HepG2 (cell line): Measurements from ENCODE around the gene SP3. TPM values are rescaled to one million over a fixed set of nuclear protein-coding genes. Genes with fewer than 3 reads are reported as not detected.

Source experiments
- ATAD3A ChIP-seq: sonication (generic); formaldehyde crosslinking; IDR thresholded peaks from 2 replicates; pipeline ENCODE4 v1.4.0; 2020; ENCODE audit warnings: missing genetic modification reagents
- BCL6 ChIP-seq: IDR thresholded peaks from 2 replicates; pipeline ENCODE4 v1.6.1; 2016; ENCODE audit warnings: missing genetic modification reagents, missing compliant biosample characterization
- EP300 ChIP-seq, 3 experiments: sonication (generic) in 1 of 3; formaldehyde crosslinking in 1 of 3; IDR thresholded peaks; 2 replicates each; pipeline versions ENCODE4 v1.5.1 to v1.6.1; 2011 to 2020; ENCODE audit warnings: low read depth in 2 of 3, low read length in 2 of 3, borderline replicate concordance in 1 of 3, improper control_type of control experiment in 1 of 3, mild to moderate bottlenecking in 1 of 3, missing genetic modification reagents in 1 of 3, moderate library complexity in 1 of 3
- RARA ChIP-seq: IDR thresholded peaks from 2 replicates; pipeline ENCODE4 v1.6.1; 2016; ENCODE audit warnings: missing genetic modification reagents, missing compliant biosample characterization
- SAP130 ChIP-seq: IDR thresholded peaks from 2 replicates; pipeline ENCODE4 v1.6.1; 2016; ENCODE audit warnings: low read depth
- polyA plus RNA-seq, 8 experiments: library from polyadenylated mRNA; depleted of rRNA in 3 of 8; stranded (reverse) in 7 of 8; unstranded in 1 of 8; fragments of >200 nt; fragmentation: Illumina TruSeq in 4 of 8; extraction: Trizol in 4 of 8; gene quantifications; 2 replicates each; pipeline versions ENCODE4 v1.2.1 to v1.2.3, GENCODE V29; 2011 to 2016; ENCODE audit warnings: low read depth in 4 of 8, missing spikeins in 1 of 8, mixed read lengths in 1 of 8; ENCODE audit not compliant: insufficient read depth in 1 of 8
- total RNA-seq, 5 experiments: library from RNA; depleted of rRNA; stranded (reverse); fragments of >200 nt; fragmentation: Illumina TruSeq; extraction: Trizol; gene quantifications; 2 replicates each; pipeline ENCODE4 v1.2.3, GENCODE V29; 2016; ENCODE audit warnings: low read depth in 1 of 5
- TF ChIP-seq, protein P1 (sequence below): IDR thresholded peaks from 2 replicates; pipeline ENCODE4 v1.6.1; 2012; ENCODE audit warnings: low read depth, low read length, improper control_type of control experiment
- TF ChIP-seq, protein P2 (sequence below): IDR thresholded peaks from 2 replicates; pipeline ENCODE4 v1.6.1; 2016; ENCODE audit warnings: low read depth
- TF ChIP-seq, protein P3 (sequence below): sonication (generic); formaldehyde crosslinking; IDR thresholded peaks from 2 replicates; pipeline ENCODE4 v1.4.0; 2020; ENCODE audit warnings: missing genetic modification reagents

SP3 gene
- total and polyA plus RNA-seq, 2 of the 13 experiments (the other 11 are each of a cell fraction or from before 2014, with no cell fraction given), result 57.3 to 132 TPM

DNA sequence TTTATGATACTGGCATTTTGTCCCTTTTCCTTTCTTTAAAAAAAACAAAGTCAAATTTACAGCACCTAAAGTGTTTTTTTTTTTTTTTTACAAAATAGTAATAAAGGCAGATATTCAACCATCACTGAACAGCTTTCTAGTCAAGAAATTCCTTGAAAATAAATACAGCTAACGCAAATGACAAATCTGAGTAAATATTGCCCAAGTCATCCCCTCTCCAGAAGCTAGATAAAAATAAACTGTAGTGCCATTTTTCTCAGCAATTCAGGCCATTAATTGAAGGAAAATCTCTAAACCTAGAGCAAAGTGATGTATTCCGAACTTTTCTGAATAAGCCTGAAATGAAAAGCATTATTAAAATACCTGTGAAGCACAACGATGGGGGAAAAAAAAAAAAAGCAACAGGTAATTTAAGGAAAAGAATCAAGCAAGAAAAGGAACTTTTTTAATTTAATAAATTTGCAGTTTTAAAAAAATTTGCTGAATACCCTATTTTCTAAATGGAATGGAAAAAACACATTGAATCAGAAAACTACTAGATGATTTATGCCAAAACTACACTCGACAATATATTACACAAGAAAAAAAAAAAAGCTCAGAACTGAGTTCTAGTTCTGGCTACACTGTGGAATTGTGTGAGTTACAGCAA lies 6.9 kb downstream of the SP3 start (continued):
- peak; percentile 96 for TF ChIP-seq BCL6 (CRISPR knock-in tag)
- TF ChIP-seq EP300 (IDR thresholded peaks at IDR 0.05; ENCODE audit: low read depth in 2 of 2, low read length in 2 of 2), result peak in 1 of 2 experiments; percentile 59; a peak in 2 of 4 replicates
- no peak for TF ChIP-seq EP300 (CRISPR knock-in tag; IDR thresholded peaks at IDR 0.05; ENCODE audit: borderline replicate concordance)
- TF ChIP-seq, protein P1, sequence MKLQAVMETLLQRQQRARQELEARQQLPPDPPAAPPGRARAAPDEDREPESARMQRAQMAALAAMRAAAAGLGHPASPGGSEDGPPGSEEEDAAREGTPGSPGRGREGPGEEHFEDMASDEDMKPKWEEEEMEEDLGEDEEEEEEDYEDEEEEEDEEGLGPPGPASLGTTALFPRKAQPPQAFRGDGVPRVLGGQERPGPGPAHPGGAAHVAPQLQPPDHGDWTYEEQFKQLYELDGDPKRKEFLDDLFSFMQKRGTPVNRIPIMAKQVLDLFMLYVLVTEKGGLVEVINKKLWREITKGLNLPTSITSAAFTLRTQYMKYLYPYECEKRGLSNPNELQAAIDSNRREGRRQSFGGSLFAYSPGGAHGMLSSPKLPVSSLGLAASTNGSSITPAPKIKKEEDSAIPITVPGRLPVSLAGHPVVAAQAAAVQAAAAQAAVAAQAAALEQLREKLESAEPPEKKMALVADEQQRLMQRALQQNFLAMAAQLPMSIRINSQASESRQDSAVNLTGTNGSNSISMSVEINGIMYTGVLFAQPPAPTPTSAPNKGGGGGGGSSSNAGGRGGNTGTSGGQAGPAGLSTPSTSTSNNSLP, result peak; percentile 77
- 0 out of 2 replicates have a peak, but pooled peaks have one; percentile 7 for TF ChIP-seq RARA (CRISPR knock-in tag)
- TF ChIP-seq SAP130 (CRISPR knock-in tag), result 0 out of 2 replicates have a peak, but pooled peaks have one; percentile 28
- TF ChIP-seq, protein P2, sequence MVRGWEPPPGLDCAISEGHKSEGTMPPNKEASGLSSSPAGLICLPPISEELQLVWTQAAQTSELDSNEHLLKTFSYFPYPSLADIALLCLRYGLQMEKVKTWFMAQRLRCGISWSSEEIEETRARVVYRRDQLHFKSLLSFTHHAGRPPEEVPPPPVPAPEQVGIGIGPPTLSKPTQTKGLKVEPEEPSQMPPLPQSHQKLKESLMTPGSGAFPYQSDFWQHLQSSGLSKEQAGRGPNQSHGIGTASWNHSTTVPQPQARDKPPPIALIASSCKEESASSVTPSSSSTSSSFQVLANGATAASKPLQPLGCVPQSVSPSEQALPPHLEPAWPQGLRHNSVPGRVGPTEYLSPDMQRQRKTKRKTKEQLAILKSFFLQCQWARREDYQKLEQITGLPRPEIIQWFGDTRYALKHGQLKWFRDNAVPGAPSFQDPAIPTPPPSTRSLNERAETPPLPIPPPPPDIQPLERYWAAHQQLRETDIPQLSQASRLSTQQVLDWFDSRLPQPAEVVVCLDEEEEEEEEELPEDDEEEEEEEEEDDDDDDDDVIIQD, result no peak
- TF ChIP-seq, protein P3, sequence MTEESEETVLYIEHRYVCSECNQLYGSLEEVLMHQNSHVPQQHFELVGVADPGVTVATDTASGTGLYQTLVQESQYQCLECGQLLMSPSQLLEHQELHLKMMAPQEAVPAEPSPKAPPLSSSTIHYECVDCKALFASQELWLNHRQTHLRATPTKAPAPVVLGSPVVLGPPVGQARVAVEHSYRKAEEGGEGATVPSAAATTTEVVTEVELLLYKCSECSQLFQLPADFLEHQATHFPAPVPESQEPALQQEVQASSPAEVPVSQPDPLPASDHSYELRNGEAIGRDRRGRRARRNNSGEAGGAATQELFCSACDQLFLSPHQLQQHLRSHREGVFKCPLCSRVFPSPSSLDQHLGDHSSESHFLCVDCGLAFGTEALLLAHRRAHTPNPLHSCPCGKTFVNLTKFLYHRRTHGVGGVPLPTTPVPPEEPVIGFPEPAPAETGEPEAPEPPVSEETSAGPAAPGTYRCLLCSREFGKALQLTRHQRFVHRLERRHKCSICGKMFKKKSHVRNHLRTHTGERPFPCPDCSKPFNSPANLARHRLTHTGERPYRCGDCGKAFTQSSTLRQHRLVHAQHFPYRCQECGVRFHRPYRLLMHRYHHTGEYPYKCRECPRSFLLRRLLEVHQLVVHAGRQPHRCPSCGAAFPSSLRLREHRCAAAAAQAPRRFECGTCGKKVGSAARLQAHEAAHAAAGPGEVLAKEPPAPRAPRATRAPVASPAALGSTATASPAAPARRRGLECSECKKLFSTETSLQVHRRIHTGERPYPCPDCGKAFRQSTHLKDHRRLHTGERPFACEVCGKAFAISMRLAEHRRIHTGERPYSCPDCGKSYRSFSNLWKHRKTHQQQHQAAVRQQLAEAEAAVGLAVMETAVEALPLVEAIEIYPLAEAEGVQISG, result no peak
- TF ChIP-seq ATAD3A, result no peak
